Measurements from ENCODE around the gene SEC23IP.

- TF ChIP-seq EZH2 (IDR thresholded peaks at IDR 0.05; ENCODE audit: borderline replicate concordance, low read depth, low read length, severe bottlenecking) = no peak
- TF ChIP-seq POLR2A (IDR thresholded peaks at IDR 0.05; ENCODE audit: low read depth, low read length) = no peak
- TF ChIP-seq CTCF (IDR thresholded peaks at IDR 0.05; ENCODE audit: extremely low read depth in 1 of 2, insufficient read depth in 1 of 2, low read depth in 1 of 2, low read length in 2 of 2) = no peak
These were observed 77.6 kb downstream of the SEC23IP start for GRCh38 chr10:119970107-119970506.

All from endothelial cell of umbilical vein (primary cell).